Esophagus muscularis mucosa (tissue), 4 donors: ENCODE results near the gene ZNF599.

Source experiments
- EP300 ChIP-seq: sonication (generic); formaldehyde crosslinking; IDR thresholded peaks from one replicate; pipeline ENCODE4 v1.6.1; 2017; ENCODE audit warnings: antibody characterized with exemption
- POLR2A ChIP-seq: fragments of 450-650 bp; IDR thresholded peaks from one replicate; pipeline ENCODE4 v1.6.1; 2017; ENCODE audit warnings: antibody characterized with exemption, moderate library complexity, mild to moderate bottlenecking, low read depth
- POLR2AphosphoS5 ChIP-seq, 2 donors: sonication (generic); formaldehyde crosslinking; IDR thresholded peaks; one replicate each; pipeline ENCODE4 v1.6.1; 2017; ENCODE audit warnings: antibody characterized with exemption in 2 of 2
- TF ChIP-seq, protein P1 (sequence below), 3 experiments: fragments of 200-600 bp in 2 of 3; fragments of 450-650 bp in 1 of 3; sonication (generic) in 2 of 3; IDR thresholded peaks; one replicate each; pipeline ENCODE4 v1.5.1; 2017 to 2019; ENCODE audit warnings: antibody characterized with exemption in 3 of 3, mild to moderate bottlenecking in 2 of 3, moderate library complexity in 1 of 3

GRCh38 chr19:34731019-34731829 lies 41.8 kb downstream of the ZNF599 start:
- TF ChIP-seq, protein P1, sequence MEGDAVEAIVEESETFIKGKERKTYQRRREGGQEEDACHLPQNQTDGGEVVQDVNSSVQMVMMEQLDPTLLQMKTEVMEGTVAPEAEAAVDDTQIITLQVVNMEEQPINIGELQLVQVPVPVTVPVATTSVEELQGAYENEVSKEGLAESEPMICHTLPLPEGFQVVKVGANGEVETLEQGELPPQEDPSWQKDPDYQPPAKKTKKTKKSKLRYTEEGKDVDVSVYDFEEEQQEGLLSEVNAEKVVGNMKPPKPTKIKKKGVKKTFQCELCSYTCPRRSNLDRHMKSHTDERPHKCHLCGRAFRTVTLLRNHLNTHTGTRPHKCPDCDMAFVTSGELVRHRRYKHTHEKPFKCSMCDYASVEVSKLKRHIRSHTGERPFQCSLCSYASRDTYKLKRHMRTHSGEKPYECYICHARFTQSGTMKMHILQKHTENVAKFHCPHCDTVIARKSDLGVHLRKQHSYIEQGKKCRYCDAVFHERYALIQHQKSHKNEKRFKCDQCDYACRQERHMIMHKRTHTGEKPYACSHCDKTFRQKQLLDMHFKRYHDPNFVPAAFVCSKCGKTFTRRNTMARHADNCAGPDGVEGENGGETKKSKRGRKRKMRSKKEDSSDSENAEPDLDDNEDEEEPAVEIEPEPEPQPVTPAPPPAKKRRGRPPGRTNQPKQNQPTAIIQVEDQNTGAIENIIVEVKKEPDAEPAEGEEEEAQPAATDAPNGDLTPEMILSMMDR (IDR thresholded peaks at IDR 0.05), result no peak
- no peak for TF ChIP-seq EP300
- no peak for TF ChIP-seq POLR2A
- no peak for TF ChIP-seq POLR2AphosphoS5 (IDR thresholded peaks at IDR 0.05)
